Stomach (tissue), 9 donors: ENCODE measurements around the gene MTF2. TPM values are rescaled to one million over a fixed set of nuclear protein-coding genes. Genes with fewer than 3 reads are reported as not detected.

Experiments
- DNase-seq, 2 donors: peaks; one replicate each; pipeline versions ENCODE4 v3.0.0 to v3.0.0-alpha.2; 2013 to 2019
- H3K27ac ChIP-seq, 5 donors: fragments of 200-600 bp in 4 of 5; sonication (generic) in 4 of 5; one replicate each; pipeline ENCODE4 v1.5.1; 2013 to 2019; ENCODE audit warnings: mild to moderate bottlenecking in 1 of 5, moderate library complexity in 1 of 5
- H3K27me3 ChIP-seq, 3 donors: fragments of 200-600 bp; sonication (generic); one replicate each; pipeline ENCODE4 v1.5.1; 2017 to 2019; ENCODE audit warnings: mixed run types in 1 of 3
- H3K36me3 ChIP-seq, 4 donors: fragments of 200-600 bp; sonication (generic); 1 replicate in 3 of 4; 2 replicates in 1 of 4; pipeline ENCODE4 v1.5.1; 2016 to 2019
- H3K4me1 ChIP-seq, 4 donors: fragments of 200-600 bp; sonication (generic); one replicate each; pipeline ENCODE4 v1.5.1; 2016 to 2019
- H3K4me3 ChIP-seq, 4 donors: fragments of 200-600 bp; sonication (generic) in 3 of 4; one replicate each; pipeline ENCODE4 v1.5.1; 2016 to 2019; ENCODE audit warnings: mild to moderate bottlenecking in 1 of 4
- H3K9me3 ChIP-seq, 4 donors: fragments of 200-600 bp; sonication (generic); one replicate each; pipeline ENCODE4 v1.5.1; 2016 to 2019
- CTCF ChIP-seq, 7 experiments: fragments of 450-650 bp in 4 of 7; fragments of 200-600 bp in 3 of 7; sonication (generic) in 3 of 7; IDR thresholded peaks; one replicate each; pipeline ENCODE4 v1.5.1; 2016 to 2019; ENCODE audit warnings: antibody characterized with exemption in 7 of 7, control low read depth in 2 of 7, mild to moderate bottlenecking in 1 of 7
- EP300 ChIP-seq: sonication (generic); formaldehyde crosslinking; IDR thresholded peaks from one replicate; pipeline ENCODE4 v1.6.1; 2017; ENCODE audit warnings: antibody characterized with exemption
- POLR2A ChIP-seq, 4 donors: fragments of 450-650 bp; IDR thresholded peaks; one replicate each; pipeline ENCODE4 v1.6.1; 2016; ENCODE audit warnings: antibody characterized with exemption in 4 of 4, control low read depth in 2 of 4, mild to moderate bottlenecking in 1 of 4, moderate library complexity in 1 of 4
- POLR2AphosphoS5 ChIP-seq, 3 donors: sonication (generic); formaldehyde crosslinking; IDR thresholded peaks; one replicate each; pipeline ENCODE4 v1.6.1; 2016; ENCODE audit warnings: antibody characterized with exemption in 3 of 3
- WGBS, 5 donors: extraction: QIAGEN DNeasy Blood & Tissue Kit in 3 of 5; methylation state at CpG; one replicate each; pipeline versions ENCODE4 v1.1.5 to v1.1.7; 2013 to 2018; 5-methylcytosine and 5-hydroxymethylcytosine counted together
- intact Hi-C: fragments of 100-400 bp; cut with DNase I; formaldehyde crosslinking; loops from one replicate; pipeline ENCODE4 v1.15.1; 2023; ENCODE audit warnings: low total_unique reads
- polyA plus RNA-seq, 3 donors: library from polyadenylated mRNA; stranded (reverse); fragments of 200-250 nt; gene quantifications; one replicate each; pipeline ENCODE4 v1.2.3, GENCODE V29; 2013
- total RNA-seq, 5 donors: library from RNA; depleted of rRNA; stranded (reverse); fragments of >200 nt; gene quantifications; one replicate each; pipeline versions ENCODE4 v1.1.0 to v1.2.3, GENCODE V29; 2014 to 2016
- donor health status: healthy with polysubstance abuse.
- donor health status: Bipolar disorder and iron deficiency.
- donor health status: healthy.

The MTF2 gene
- total and polyA plus RNA-seq, 8 donors = 2.3 to 67.6 (median 9.0) TPM

- intact Hi-C loops = no loop called here
- WGBS, 5 donors = 85 to 94% (median 91%) methylated on average over 4 of the region's 4 CpGs
- no peak overlapping the region for H3K27ac ChIP-seq
- no peak overlapping the region for H3K4me3 ChIP-seq
- H3K27me3 ChIP-seq = no peaks in the 10 kb centered on the region
- TF ChIP-seq EP300 (no peak), CTCF (IDR thresholded peaks at IDR 0.05) (no peak), POLR2A (IDR thresholded peaks at IDR 0.05) (no peak), POLR2AphosphoS5 (IDR thresholded peaks at IDR 0.05) (no peak)
- no peaks in the 10 kb centered on the region for H3K9me3 ChIP-seq
- no peak for DNase-seq
- peaks cover 5 to 38% (median 30%) of the 10 kb centered on the region in 4 donors for H3K36me3 ChIP-seq
- H3K4me1 ChIP-seq = no peaks in the 10 kb centered on the region
Observed at GRCh38 chr1:93123201-93123783, 44.2 kb downstream of the MTF2 start.

GRCh38 chr1:93124556-93125355 is 45.7 kb downstream of the MTF2 start:
- H3K36me3 ChIP-seq = peaks cover 4 to 28% (median 21%) of the 10 kb centered on the region in 4 donors
- no peak for DNase-seq
- H3K27ac ChIP-seq = no peak overlapping the region
- no peaks in the 10 kb centered on the region for H3K27me3 ChIP-seq
- TF ChIP-seq EP300 = no peak
- no peak for TF ChIP-seq CTCF (IDR thresholded peaks at IDR 0.05)
- TF ChIP-seq POLR2A (IDR thresholded peaks at IDR 0.05) = no peak
- TF ChIP-seq POLR2AphosphoS5 (IDR thresholded peaks at IDR 0.05) = no peak
- 67 to 78% (median 74%) methylated on average over 4 of the region's 4 CpGs for WGBS, 5 donors
- no peak overlapping the region for H3K4me3 ChIP-seq
- H3K9me3 ChIP-seq = no peaks in the 10 kb centered on the region
- intact Hi-C loops = no loop called here
- H3K4me1 ChIP-seq = no peaks in the 10 kb centered on the region

GRCh38 chr1:93129507-93130099 is 50.5 kb downstream of the MTF2 start:
- Histone ChIP-seq H3K4me1 (no peaks in the 10 kb centered on the region), H3K27ac (no peak overlapping the region), H3K4me3 (no peak overlapping the region), H3K36me3 (peaks cover 0 to 50% (median 31%) of the 10 kb centered on the region in 4 donors), H3K9me3 (no peaks in the 10 kb centered on the region), H3K27me3 (no peaks in the 10 kb centered on the region)
- intact Hi-C loops = no loop called here
- TF ChIP-seq EP300 (no peak), CTCF (IDR thresholded peaks at IDR 0.05) (no peak), POLR2AphosphoS5 (IDR thresholded peaks at IDR 0.05) (no peak)
- no peak for DNase-seq

GRCh38 chr1:93132638-93133037 is 53.6 kb downstream of the MTF2 start:
- TF ChIP-seq POLR2A (IDR thresholded peaks at IDR 0.05) = no peak
- TF ChIP-seq CTCF (IDR thresholded peaks at IDR 0.05) = no peak
- no peak for TF ChIP-seq POLR2AphosphoS5 (IDR thresholded peaks at IDR 0.05)
- TF ChIP-seq EP300 = no peak
- Histone ChIP-seq H3K9me3 (no peaks in the 10 kb centered on the region), H3K4me3 (no peak overlapping the region), H3K27ac (no peak overlapping the region), H3K36me3 (peaks cover 15 to 72% (median 58%) of the 10 kb centered on the region in 4 donors), H3K27me3 (no peaks in the 10 kb centered on the region), H3K4me1 (no peaks in the 10 kb centered on the region)
- intact Hi-C loops = no loop called here
- DNase-seq = no peak
